K562 (cell line): Measurements from ENCODE around the gene SPRY4. TPM values are rescaled to one million over a fixed set of nuclear protein-coding genes. Genes with fewer than 3 reads are reported as not detected.

Experiments
- ELF4 ChIP-seq: fragments of 450-650 bp; formaldehyde crosslinking; IDR thresholded peaks from 2 replicates; pipeline ENCODE4 v1.4.0; 2022; ENCODE audit warnings: missing genetic modification characterization
- FOXP1 ChIP-seq: sonication (generic); formaldehyde crosslinking; IDR thresholded peaks from 2 replicates; pipeline ENCODE4 v1.8.0; 2022; ENCODE audit warnings: mild to moderate bottlenecking, missing genetic modification reagents
- MEF2A ChIP-seq: IDR thresholded peaks from 2 replicates; pipeline ENCODE4 v1.6.1; 2011; ENCODE audit warnings: low read depth, mild to moderate bottlenecking, low read length, moderate library complexity; ENCODE audit not compliant: control insufficient read depth
- ZC3H8 ChIP-seq: fragments of 450-650 bp; IDR thresholded peaks from 2 replicates; pipeline ENCODE4 v1.6.1; 2017
- ZEB2 ChIP-seq: fragments of 450-650 bp; IDR thresholded peaks from 2 replicates; pipeline ENCODE4 v1.6.1; 2016
- ZNF224 ChIP-seq: sonication (generic); formaldehyde crosslinking; IDR thresholded peaks from 2 replicates; pipeline ENCODE4 v1.8.0; 2022; ENCODE audit warnings: mild to moderate bottlenecking, missing genetic modification reagents
- polyA plus RNA-seq, 8 experiments: library from polyadenylated mRNA; depleted of rRNA in 4 of 8; stranded (reverse) in 5 of 8; unstranded in 3 of 8; fragments of >200 nt; fragmentation: Nextera tagmentation in 2 of 8; fragmentation: Illumina TruSeq in 1 of 8; extraction: Ambion mirVana in 2 of 8; extraction: Trizol in 1 of 8; gene quantifications; 2 replicates each; pipeline versions ENCODE4 v1.2.1 to v1.2.3, GENCODE V29; 2011 to 2014; ENCODE audit warnings: inconsistent platforms in 1 of 8, missing spikeins in 1 of 8
- total RNA-seq, 7 experiments: library from RNA; depleted of rRNA in 6 of 7; stranded (reverse); fragments of >200 nt in 6 of 7; fragmentation: Illumina TruSeq in 2 of 7; extraction: Trizol in 2 of 7; gene quantifications; 2 replicates each; pipeline versions ENCODE4 v1.2.1 to v1.2.3, GENCODE V29; 2011 to 2021; ENCODE audit warnings: low replicate concordance in 1 of 7
- TF ChIP-seq, protein P1 (sequence below): fragments of 450-650 bp; IDR thresholded peaks from 2 replicates; pipeline ENCODE4 v1.6.1; 2016; ENCODE audit warnings: low read depth
- TF ChIP-seq, protein P2 (sequence below): fragments of 250-450 bp; sonication (Bioruptor Pico); IDR thresholded peaks from 2 replicates; pipeline ENCODE4 v1.8.0; 2022; ENCODE audit warnings: moderate library complexity, mild to moderate bottlenecking, inconsistent platforms
- TF ChIP-seq, protein P3 (sequence below): IDR thresholded peaks from 3 replicates; pipeline ENCODE4 v1.6.1; 2011; ENCODE audit warnings: borderline replicate concordance, mild to moderate bottlenecking, moderate library complexity; ENCODE audit not compliant: insufficient read length; ENCODE audit errors: extremely low read depth
- TF ChIP-seq, protein P4 (sequence below): fragments of 450-650 bp; formaldehyde crosslinking; IDR thresholded peaks from 2 replicates; pipeline ENCODE4 v1.4.0; 2020; ENCODE audit warnings: mild to moderate bottlenecking, moderate library complexity
- TF ChIP-seq, protein P5 (sequence below): conservative IDR thresholded peaks from 2 replicates; pipeline ENCODE4 v1.6.1; 2011; ENCODE audit warnings: low read depth, mild to moderate bottlenecking, low read length; ENCODE audit not compliant: control insufficient read depth

Gene SPRY4
- total and polyA plus RNA-seq, 9 of the 15 experiments (the other 6 are each of a cell fraction or from before 2014, with no cell fraction given): 2.6 to 24.2 (median 9.5) TPM

DNA sequence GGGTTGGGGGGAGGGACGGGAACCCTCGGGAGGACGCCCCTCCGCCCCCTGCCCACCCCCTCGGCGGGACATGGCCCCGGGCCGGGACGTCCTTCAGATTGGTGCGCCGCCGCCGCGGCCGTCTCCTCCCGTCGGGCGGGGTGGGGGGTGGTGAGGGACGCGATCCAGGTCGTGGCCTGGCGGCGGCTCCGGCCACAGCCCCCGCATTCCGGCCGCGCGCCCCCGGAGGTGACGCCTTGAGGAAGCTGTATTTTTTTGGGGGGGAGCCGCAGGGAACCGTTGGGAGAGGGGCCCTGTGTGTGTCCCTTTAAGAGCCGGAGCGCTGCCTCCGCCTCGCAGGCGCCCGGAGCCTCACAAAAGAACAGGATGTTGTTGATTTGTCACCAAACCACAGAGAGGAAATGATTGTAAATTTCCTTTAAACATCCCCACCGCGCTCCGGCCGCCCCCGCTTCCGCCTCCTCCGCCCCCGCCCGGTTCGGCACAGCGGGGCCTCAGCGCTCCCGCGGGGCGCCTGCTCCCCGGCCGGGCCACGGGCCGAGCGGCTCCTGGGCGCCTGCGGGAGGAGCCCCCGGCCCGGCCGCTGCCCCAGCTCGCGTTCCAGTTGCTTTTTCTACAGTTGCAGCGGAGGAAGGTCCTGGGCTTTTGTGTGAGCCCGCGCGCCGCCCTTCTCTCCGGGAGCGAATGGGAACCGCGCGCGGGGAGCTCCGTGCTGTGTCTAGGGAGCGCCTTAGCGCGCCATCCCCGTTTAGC lies 32.1 kb upstream of the SPRY4 start (continued):
- TF ChIP-seq, protein P1, sequence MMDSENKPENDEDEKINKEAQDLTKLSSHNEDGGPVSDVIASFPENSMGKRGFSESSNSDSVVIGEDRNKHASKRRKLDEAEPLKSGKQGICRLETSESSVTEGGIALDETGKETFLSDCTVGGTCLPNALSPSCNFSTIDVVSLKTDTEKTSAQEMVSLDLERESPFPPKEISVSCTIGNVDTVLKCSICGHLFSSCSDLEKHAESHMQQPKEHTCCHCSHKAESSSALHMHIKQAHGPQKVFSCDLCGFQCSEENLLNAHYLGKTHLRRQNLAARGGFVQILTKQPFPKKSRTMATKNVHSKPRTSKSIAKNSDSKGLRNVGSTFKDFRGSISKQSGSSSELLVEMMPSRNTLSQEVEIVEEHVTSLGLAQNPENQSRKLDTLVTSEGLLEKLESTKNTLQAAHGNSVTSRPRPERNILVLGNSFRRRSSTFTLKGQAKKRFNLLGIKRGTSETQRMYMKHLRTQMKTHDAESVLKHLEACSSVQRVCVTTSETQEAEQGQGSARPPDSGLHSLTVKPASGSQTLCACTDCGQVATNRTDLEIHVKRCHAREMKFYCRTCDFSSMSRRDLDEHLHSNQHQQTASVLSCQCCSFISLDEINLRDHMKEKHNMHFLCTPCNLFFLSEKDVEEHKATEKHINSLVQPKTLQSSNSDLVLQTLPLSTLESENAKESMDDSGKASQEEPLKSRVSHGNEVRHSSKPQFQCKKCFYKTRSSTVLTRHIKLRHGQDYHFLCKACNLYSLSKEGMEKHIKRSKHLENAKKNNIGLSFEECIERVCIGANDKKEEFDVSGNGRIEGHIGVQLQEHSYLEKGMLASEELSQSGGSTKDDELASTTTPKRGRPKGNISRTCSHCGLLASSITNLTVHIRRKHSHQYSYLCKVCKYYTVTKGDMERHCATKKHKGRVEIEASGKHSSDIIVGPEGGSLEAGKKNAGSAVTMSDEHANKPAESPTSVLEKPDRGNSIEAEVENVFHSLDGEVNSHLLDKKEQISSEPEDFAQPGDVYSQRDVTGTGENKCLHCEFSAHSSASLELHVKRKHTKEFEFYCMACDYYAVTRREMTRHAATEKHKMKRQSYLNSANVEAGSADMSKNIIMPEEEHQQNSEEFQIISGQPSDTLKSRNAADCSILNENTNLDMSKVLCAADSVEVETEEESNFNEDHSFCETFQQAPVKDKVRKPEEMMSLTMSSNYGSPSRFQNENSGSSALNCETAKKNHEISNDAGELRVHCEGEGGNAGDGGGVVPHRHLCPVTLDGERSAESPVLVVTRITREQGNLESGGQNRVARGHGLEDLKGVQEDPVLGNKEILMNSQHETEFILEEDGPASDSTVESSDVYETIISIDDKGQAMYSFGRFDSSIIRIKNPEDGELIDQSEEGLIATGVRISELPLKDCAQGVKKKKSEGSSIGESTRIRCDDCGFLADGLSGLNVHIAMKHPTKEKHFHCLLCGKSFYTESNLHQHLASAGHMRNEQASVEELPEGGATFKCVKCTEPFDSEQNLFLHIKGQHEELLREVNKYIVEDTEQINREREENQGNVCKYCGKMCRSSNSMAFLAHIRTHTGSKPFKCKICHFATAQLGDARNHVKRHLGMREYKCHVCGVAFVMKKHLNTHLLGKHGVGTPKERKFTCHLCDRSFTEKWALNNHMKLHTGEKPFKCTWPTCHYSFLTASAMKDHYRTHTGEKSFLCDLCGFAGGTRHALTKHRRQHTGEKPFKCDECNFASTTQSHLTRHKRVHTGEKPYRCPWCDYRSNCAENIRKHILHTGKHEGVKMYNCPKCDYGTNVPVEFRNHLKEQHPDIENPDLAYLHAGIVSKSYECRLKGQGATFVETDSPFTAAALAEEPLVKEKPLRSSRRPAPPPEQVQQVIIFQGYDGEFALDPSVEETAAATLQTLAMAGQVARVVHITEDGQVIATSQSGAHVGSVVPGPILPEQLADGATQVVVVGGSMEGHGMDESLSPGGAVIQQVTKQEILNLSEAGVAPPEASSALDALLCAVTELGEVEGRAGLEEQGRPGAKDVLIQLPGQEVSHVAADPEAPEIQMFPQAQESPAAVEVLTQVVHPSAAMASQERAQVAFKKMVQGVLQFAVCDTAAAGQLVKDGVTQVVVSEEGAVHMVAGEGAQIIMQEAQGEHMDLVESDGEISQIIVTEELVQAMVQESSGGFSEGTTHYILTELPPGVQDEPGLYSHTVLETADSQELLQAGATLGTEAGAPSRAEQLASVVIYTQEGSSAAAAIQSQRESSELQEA: no peak
- TF ChIP-seq, protein P2, sequence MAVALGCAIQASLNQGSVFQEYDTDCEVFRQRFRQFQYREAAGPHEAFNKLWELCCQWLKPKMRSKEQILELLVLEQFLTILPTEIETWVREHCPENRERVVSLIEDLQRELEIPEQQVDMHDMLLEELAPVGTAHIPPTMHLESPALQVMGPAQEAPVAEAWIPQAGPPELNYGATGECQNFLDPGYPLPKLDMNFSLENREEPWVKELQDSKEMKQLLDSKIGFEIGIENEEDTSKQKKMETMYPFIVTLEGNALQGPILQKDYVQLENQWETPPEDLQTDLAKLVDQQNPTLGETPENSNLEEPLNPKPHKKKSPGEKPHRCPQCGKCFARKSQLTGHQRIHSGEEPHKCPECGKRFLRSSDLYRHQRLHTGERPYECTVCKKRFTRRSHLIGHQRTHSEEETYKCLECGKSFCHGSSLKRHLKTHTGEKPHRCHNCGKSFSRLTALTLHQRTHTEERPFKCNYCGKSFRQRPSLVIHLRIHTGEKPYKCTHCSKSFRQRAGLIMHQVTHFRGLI (CRISPR knock-in tag): no peak
- TF ChIP-seq MEF2A (no peak), ZEB2 (no peak), FOXP1 (CRISPR knock-in tag) (peak; percentile 43; the same call in 1 of the 2 replicates), ZC3H8 (no peak), ZNF224 (CRISPR knock-in tag) (no peak), ELF4 (no peak)
- TF ChIP-seq, protein P3, sequence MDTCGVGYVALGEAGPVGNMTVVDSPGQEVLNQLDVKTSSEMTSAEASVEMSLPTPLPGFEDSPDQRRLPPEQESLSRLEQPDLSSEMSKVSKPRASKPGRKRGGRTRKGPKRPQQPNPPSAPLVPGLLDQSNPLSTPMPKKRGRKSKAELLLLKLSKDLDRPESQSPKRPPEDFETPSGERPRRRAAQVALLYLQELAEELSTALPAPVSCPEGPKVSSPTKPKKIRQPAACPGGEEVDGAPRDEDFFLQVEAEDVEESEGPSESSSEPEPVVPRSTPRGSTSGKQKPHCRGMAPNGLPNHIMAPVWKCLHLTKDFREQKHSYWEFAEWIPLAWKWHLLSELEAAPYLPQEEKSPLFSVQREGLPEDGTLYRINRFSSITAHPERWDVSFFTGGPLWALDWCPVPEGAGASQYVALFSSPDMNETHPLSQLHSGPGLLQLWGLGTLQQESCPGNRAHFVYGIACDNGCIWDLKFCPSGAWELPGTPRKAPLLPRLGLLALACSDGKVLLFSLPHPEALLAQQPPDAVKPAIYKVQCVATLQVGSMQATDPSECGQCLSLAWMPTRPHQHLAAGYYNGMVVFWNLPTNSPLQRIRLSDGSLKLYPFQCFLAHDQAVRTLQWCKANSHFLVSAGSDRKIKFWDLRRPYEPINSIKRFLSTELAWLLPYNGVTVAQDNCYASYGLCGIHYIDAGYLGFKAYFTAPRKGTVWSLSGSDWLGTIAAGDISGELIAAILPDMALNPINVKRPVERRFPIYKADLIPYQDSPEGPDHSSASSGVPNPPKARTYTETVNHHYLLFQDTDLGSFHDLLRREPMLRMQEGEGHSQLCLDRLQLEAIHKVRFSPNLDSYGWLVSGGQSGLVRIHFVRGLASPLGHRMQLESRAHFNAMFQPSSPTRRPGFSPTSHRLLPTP: no peak
- TF ChIP-seq, protein P4, sequence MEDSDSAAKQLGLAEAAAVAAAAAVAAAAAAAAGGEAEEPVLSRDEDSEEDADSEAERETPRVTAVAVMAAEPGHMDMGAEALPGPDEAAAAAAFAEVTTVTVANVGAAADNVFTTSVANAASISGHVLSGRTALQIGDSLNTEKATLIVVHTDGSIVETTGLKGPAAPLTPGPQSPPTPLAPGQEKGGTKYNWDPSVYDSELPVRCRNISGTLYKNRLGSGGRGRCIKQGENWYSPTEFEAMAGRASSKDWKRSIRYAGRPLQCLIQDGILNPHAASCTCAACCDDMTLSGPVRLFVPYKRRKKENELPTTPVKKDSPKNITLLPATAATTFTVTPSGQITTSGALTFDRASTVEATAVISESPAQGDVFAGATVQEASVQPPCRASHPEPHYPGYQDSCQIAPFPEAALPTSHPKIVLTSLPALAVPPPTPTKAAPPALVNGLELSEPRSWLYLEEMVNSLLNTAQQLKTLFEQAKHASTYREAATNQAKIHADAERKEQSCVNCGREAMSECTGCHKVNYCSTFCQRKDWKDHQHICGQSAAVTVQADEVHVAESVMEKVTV: no peak
- TF ChIP-seq, protein P5, sequence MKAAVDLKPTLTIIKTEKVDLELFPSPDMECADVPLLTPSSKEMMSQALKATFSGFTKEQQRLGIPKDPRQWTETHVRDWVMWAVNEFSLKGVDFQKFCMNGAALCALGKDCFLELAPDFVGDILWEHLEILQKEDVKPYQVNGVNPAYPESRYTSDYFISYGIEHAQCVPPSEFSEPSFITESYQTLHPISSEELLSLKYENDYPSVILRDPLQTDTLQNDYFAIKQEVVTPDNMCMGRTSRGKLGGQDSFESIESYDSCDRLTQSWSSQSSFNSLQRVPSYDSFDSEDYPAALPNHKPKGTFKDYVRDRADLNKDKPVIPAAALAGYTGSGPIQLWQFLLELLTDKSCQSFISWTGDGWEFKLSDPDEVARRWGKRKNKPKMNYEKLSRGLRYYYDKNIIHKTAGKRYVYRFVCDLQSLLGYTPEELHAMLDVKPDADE: peak; percentile 91
